ENCODE results near the gene TRPV3. TPM values are rescaled to one million over a fixed set of nuclear protein-coding genes. Genes with fewer than 3 reads are reported as not detected.

Gene TRPV3
- total RNA-seq, 2 experiments from 2014 or later = 0.06 TPM; not detected in 1

DNA sequence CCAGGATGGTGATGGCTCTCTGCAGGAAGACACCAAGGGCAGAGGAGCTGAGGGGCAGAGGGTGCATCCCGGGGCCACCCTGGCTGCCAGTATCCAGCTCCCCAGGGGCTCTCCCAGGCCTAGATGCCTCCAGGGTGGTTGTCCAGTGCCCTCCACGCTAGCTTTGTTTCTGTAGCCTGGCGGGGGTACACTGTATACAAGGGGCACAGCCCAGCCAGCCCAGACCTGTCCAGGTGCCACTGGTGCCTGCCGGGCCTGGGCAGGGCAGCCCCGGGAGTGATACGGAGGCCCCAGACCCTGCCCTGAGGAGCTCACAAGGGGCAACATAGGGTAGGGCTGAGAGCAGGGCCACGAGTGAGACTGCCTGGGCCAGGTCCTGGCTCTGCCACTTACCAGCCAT, 14.6 kb upstream of the TRPV3 start:
- Histone ChIP-seq H2AFZ (ENCODE audit: low read length) (no peak overlapping the region), H3K9me3 (ENCODE audit: low read length) (no peaks in the 10 kb centered on the region), H3K4me1 (ENCODE audit: insufficient read depth, low read length, poor library complexity, severe bottlenecking) (peaks cover 39% of the 10 kb centered on the region), H3K79me2 (ENCODE audit: insufficient read depth, low read depth, low read length) (no peaks in the 10 kb centered on the region), H3K4me3 (ENCODE audit: low read depth, low read length, poor library complexity, severe bottlenecking) (no peak overlapping the region), H3K27ac (ENCODE audit: low read depth, low read length, poor library complexity, severe bottlenecking) (no peak overlapping the region), H3K4me2 (ENCODE audit: low read length) (no peak overlapping the region), H3K36me3 (ENCODE audit: insufficient read depth, low read length) (no peaks in the 10 kb centered on the region), H4K20me1 (ENCODE audit: insufficient read depth, low read length) (no peaks in the 10 kb centered on the region), H3K9me2 (ENCODE audit: insufficient read depth, low read length) (no peaks in the 10 kb centered on the region)
- ChIA-PET CTCF (ENCODE audit: unreplicated experiment) (no interaction called here), POLR2A (interaction anchor here (0.7 to 1.7 kb wide), 3 partner anchors 13 to 104 kb away, joined by 3 to 7 read pairs (median 6); no protein-coding TSS in a partner anchor)
- TF ChIP-seq CTCF (conservative IDR thresholded peaks at IDR 0.05; ENCODE audit: low read length) (no peak), EZH2phosphoT487 (IDR thresholded peaks at IDR 0.05; ENCODE audit: borderline replicate concordance, low read depth, low read length) (no peak)
- BruUV-seq (replicated peaks) = no TSS peak
- DNase-seq (ENCODE audit: low spot score) = no peak
- intact Hi-C loops (cut with micrococcal nuclease; ENCODE audit: unreplicated experiment) = no loop called here

DNA sequence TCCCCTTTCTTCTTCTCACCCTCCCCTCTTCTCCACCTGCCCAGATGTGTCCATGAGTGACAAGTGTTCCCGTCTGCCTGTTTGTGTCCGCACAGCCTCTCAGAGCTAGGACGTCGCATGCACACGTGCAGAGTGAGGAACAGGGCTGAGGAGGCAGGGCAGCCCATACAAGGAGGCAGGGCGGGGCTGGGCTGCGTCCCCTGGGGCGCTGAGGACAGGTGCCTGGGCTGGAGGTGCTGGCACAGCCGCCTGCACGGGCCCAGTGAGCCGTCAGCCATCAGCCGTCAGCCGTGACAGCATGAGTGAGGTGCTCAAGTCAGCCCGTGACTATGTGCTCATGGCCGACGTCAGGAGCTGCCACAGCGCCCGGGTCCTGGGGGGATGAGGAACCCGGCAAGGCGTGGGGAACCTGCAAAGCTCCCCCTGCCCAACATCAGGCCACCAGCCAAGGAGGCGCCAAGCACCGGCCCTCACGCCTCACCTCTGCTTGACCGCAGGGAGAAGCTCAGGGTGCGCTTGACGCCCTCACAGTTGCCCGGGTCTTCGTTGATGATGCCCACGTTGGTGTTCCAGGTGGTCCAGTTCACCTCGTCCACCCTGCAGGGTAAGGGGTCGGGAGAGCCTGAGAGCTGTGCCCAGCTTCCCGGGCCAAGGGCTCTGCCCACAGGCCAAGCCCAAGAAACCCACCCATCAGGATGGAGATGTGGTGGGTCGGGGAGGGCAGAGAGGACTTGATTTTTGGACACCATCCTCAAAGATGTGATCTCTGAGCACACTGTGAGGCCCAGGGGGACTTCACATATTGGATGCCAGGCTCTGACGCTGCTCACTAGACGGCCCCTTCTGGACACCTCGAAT, 13.7 kb upstream of the TRPV3 start:
- intact Hi-C loops (cut with micrococcal nuclease; ENCODE audit: unreplicated experiment) = no loop called here
- H3K9me2 ChIP-seq (ENCODE audit: insufficient read depth, low read length) = no peaks in the 10 kb centered on the region
- TF ChIP-seq CTCF (conservative IDR thresholded peaks at IDR 0.05; ENCODE audit: low read length) (no peak), EZH2phosphoT487 (IDR thresholded peaks at IDR 0.05; ENCODE audit: borderline replicate concordance, low read depth, low read length) (no peak)
- H3K9me3 ChIP-seq (ENCODE audit: low read length) = no peaks in the 10 kb centered on the region
- H4K20me1 ChIP-seq (ENCODE audit: insufficient read depth, low read length) = no peaks in the 10 kb centered on the region
- peak overlapping the region; percentile 18; the same call in 1 of the 2 replicates for H3K4me2 ChIP-seq (ENCODE audit: low read length)
- BruUV-seq (replicated peaks) = no TSS peak
- H2AFZ ChIP-seq (ENCODE audit: low read length) = peak overlapping the region; percentile 49; the same call in 1 of the 2 replicates
- no peak overlapping the region for H3K4me3 ChIP-seq (ENCODE audit: low read depth, low read length, poor library complexity, severe bottlenecking)
- H3K79me2 ChIP-seq (ENCODE audit: insufficient read depth, low read depth, low read length) = no peaks in the 10 kb centered on the region
- H3K36me3 ChIP-seq (ENCODE audit: insufficient read depth, low read length) = no peaks in the 10 kb centered on the region
- ChIA-PET CTCF (ENCODE audit: unreplicated experiment) (no interaction called here), POLR2A (interaction anchor here (0.6 to 1.7 kb wide), 4 partner anchors 12 to 275 kb away, joined by 3 to 6 read pairs (median 4); no protein-coding TSS in a partner anchor)
- H3K4me1 ChIP-seq (ENCODE audit: insufficient read depth, low read length, poor library complexity, severe bottlenecking) = peaks cover 39% of the 10 kb centered on the region
- peak; percentile 86 for DNase-seq (ENCODE audit: low spot score)
- no peak overlapping the region for H3K27ac ChIP-seq (ENCODE audit: low read depth, low read length, poor library complexity, severe bottlenecking)

All from OCI-LY7 (cell line).